Thyroid gland (tissue), 4 donors: ENCODE results near the gene TNFAIP8L2. TPM values are rescaled to one million over a fixed set of nuclear protein-coding genes. Genes with fewer than 3 reads are reported as not detected.

ENCODE experiments used
- DNase-seq, 2 donors: peaks; one replicate each; pipeline ENCODE4 v3.0.0-alpha.2; 2019
- H3K27ac ChIP-seq, 3 donors: fragments of 200-600 bp; sonication (generic); 1 replicate in 2 of 3; 2 replicates in 1 of 3; pipeline ENCODE4 v1.5.1; 2016 to 2019; ENCODE audit warnings: mild to moderate bottlenecking in 1 of 3, moderate library complexity in 1 of 3
- H3K27me3 ChIP-seq: fragments of 200-600 bp; sonication (generic); one replicate; pipeline ENCODE4 v1.5.1; 2019
- H3K36me3 ChIP-seq, 2 donors: fragments of 200-600 bp; sonication (generic); one replicate each; pipeline ENCODE4 v1.5.1; 2016 to 2019
- H3K4me1 ChIP-seq, 2 donors: fragments of 200-600 bp; sonication (generic); one replicate each; pipeline ENCODE4 v1.5.1; 2017 to 2019
- H3K4me3 ChIP-seq, 3 donors: fragments of 200-600 bp; sonication (generic); replicated peaks in 1 of 3; 1 replicate in 2 of 3; 2 replicates in 1 of 3; pipeline ENCODE4 v1.5.1; 2016; ENCODE audit warnings: mild to moderate bottlenecking in 1 of 3
- H3K9me3 ChIP-seq: fragments of 200-600 bp; sonication (generic); one replicate; pipeline ENCODE4 v1.5.1; 2017
- POLR2A ChIP-seq, 2 donors: fragments of 450-650 bp; IDR thresholded peaks; one replicate each; pipeline ENCODE4 v1.6.1; 2017; ENCODE audit warnings: antibody characterized with exemption in 2 of 2, mild to moderate bottlenecking in 2 of 2, moderate library complexity in 1 of 2
- WGBS, 2 donors: methylation state at CpG; one replicate each; pipeline ENCODE4 v1.1.5; 2017; 5-methylcytosine and 5-hydroxymethylcytosine counted together
- intact Hi-C: fragments of 100-400 bp; cut with DNase I; formaldehyde crosslinking; loops from one replicate; pipeline ENCODE4 v1.15.1; 2023
- total RNA-seq, 4 donors: library from RNA; depleted of rRNA; stranded (reverse); fragments of >200 nt; gene quantifications; one replicate each; pipeline ENCODE4 v1.2.3, GENCODE V29; 2016
- TF ChIP-seq, protein P1 (sequence below), 6 experiments: fragments of 200-600 bp in 3 of 6; fragments of 450-650 bp in 3 of 6; sonication (generic) in 3 of 6; IDR thresholded peaks; one replicate each; pipeline ENCODE4 v1.5.1; 2016 to 2019; ENCODE audit warnings: antibody characterized with exemption in 6 of 6, mild to moderate bottlenecking in 2 of 6, inconsistent platforms in 1 of 6, moderate library complexity in 1 of 6

The TNFAIP8L2 gene
- total RNA-seq, 4 donors from 2014 or later = 2.2 to 4.2 (median 2.4) TPM

DNA sequence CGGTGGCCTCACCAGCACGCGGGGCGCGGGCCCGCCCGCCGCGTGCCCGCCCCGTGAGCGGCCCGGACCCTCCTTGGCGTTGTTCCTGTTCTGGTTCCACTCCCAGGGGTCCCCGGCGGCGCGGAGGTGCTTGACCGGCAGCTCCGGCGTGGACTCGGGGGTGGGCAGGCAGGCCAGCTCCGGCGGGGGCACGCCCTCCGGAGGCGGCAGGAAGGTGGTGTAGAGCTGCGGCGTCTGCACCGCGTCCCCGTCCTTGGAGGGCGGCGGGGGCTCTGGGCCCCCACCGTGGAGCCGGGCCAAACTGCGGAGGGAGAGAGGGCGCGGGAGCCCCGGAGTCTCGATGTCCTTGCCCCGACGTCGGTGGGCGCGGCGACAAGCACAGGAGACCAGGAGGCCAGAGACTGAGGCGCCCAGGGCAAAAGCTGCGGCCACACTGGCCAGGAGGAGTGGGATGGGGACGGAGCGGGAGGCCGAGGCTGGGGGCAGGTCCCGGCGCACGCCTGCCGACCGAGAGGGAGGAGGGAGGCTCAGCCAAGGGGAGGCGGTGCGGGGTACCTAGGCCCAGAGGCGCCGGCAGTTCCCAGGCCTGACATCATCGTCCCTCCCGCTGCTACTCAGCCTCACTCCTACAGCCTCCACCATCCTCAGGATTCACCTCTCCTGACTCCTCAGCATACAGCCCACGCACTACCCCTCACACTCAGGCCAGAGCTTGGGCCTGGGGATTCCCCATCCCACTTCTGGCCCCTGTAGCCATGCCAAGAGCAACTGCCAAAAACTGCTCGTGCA, 23.2 kb upstream of the TNFAIP8L2 start:
- Histone ChIP-seq H3K4me3 (peak overlapping the region in 1 of 3 donors; percentile 27), H3K27me3 (no peaks in the 10 kb centered on the region), H3K36me3 (no peaks in the 10 kb centered on the region), H3K4me1 (peaks cover 7 to 10% of the 10 kb centered on the region in 2 donors), H3K27ac (no peak overlapping the region), H3K9me3 (no peaks in the 10 kb centered on the region)
- intact Hi-C loops = no loop called here
- no peak for DNase-seq
- no peak for TF ChIP-seq POLR2A (IDR thresholded peaks at IDR 0.05)
- TF ChIP-seq, protein P1, sequence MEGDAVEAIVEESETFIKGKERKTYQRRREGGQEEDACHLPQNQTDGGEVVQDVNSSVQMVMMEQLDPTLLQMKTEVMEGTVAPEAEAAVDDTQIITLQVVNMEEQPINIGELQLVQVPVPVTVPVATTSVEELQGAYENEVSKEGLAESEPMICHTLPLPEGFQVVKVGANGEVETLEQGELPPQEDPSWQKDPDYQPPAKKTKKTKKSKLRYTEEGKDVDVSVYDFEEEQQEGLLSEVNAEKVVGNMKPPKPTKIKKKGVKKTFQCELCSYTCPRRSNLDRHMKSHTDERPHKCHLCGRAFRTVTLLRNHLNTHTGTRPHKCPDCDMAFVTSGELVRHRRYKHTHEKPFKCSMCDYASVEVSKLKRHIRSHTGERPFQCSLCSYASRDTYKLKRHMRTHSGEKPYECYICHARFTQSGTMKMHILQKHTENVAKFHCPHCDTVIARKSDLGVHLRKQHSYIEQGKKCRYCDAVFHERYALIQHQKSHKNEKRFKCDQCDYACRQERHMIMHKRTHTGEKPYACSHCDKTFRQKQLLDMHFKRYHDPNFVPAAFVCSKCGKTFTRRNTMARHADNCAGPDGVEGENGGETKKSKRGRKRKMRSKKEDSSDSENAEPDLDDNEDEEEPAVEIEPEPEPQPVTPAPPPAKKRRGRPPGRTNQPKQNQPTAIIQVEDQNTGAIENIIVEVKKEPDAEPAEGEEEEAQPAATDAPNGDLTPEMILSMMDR (IDR thresholded peaks at IDR 0.05) = no peak
- 60 to 81% methylated on average over 22 to 31 of the region's 65 CpGs for WGBS, 2 donors

DNA sequence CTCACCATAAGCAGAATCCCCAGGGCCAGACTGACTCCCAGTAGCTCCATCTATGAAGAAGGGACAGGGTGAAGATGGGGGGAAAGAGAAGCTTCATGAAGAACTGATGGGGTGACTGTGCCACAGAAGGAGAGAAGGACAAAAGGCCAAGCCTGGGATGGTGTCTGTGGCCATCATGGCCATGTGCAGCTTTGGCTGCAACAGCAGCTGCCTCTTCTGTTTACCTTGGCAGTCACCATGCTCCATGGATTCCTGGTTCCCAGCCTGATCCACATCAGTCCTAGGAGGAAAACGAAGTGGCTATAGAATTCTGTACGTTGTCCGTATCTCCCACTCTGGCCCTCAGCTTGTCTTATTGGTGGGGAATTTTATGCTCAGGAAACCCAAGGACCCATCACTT, 22.1 kb upstream of the TNFAIP8L2 start:
- H3K27ac ChIP-seq = no peak overlapping the region
- intact Hi-C loops = no loop called here
- H3K36me3 ChIP-seq = no peaks in the 10 kb centered on the region
- no peak for DNase-seq
- TF ChIP-seq, protein P1 (IDR thresholded peaks at IDR 0.05) = no peak
- no peak for TF ChIP-seq POLR2A (IDR thresholded peaks at IDR 0.05)
- 88 to 90% methylated on average over 2 to 3 of the region's 3 CpGs for WGBS, 2 donors
- no peak overlapping the region for H3K4me3 ChIP-seq
- no peaks in the 10 kb centered on the region for H3K27me3 ChIP-seq
- H3K9me3 ChIP-seq = no peaks in the 10 kb centered on the region
- H3K4me1 ChIP-seq = peaks cover 7 to 10% of the 10 kb centered on the region in 2 donors

GRCh38 chr1:151134991-151135390, 21.5 kb upstream of the TNFAIP8L2 start:
- WGBS, 2 donors = 95 to 97% methylated on average over 4 to 5 of the region's 7 CpGs
- Histone ChIP-seq H3K4me3 (no peak overlapping the region), H3K9me3 (no peaks in the 10 kb centered on the region), H3K36me3 (no peaks in the 10 kb centered on the region), H3K4me1 (peaks cover 7 to 10% of the 10 kb centered on the region in 2 donors), H3K27ac (no peak overlapping the region), H3K27me3 (no peaks in the 10 kb centered on the region)
- intact Hi-C loops = no loop called here
- DNase-seq = no peak
- TF ChIP-seq, protein P1 (IDR thresholded peaks at IDR 0.05) = no peak
- TF ChIP-seq POLR2A (IDR thresholded peaks at IDR 0.05) = no peak

GRCh38 chr1:151135433-151136385, 20.7 kb upstream of the TNFAIP8L2 start:
- TF ChIP-seq, protein P1 (IDR thresholded peaks at IDR 0.05) = no peak
- DNase-seq = no peak
- WGBS, 2 donors = 85 to 89% methylated on average over 10 to 12 of the region's 12 CpGs
- Histone ChIP-seq H3K27ac (no peak overlapping the region), H3K4me3 (no peak overlapping the region), H3K27me3 (no peaks in the 10 kb centered on the region), H3K36me3 (no peaks in the 10 kb centered on the region), H3K9me3 (no peaks in the 10 kb centered on the region), H3K4me1 (peaks cover 7 to 9% of the 10 kb centered on the region in 2 donors)
- intact Hi-C loops = no loop called here
